H9 (cell line): ENCODE data around the gene CCND2. TPM values are rescaled to one million over a fixed set of nuclear protein-coding genes. Genes with fewer than 3 reads are reported as not detected.

Source experiments
- DNase-seq: peaks from one replicate; pipeline ENCODE4 v3.0.0-alpha.2; 2017
- H2AFZ ChIP-seq: one replicate; pipeline ENCODE4 v1.6.1; 2013; ENCODE audit warnings: mild to moderate bottlenecking, low read length, control low read depth, moderate library complexity
- H2AK5ac ChIP-seq: 2 replicates; pipeline ENCODE4 v1.6.1; 2013; ENCODE audit warnings: low read length, control low read depth, mixed read lengths; ENCODE audit not compliant: insufficient read length
- H2BK120ac ChIP-seq: one replicate; pipeline ENCODE4 v1.6.1; 2013; ENCODE audit warnings: low read depth, mild to moderate bottlenecking, low read length, control low read depth, inconsistent platforms; ENCODE audit not compliant: poor library complexity, severe bottlenecking
- H2BK12ac ChIP-seq: 2 replicates; pipeline ENCODE4 v1.6.1; 2013; ENCODE audit warnings: low read length, control low read depth, mixed read lengths, low read depth; ENCODE audit not compliant: insufficient read length
- H2BK15ac ChIP-seq: 2 replicates; pipeline ENCODE4 v1.6.1; 2013; ENCODE audit warnings: low read depth, low read length, control low read depth
- H2BK20ac ChIP-seq: one replicate; pipeline ENCODE4 v1.6.1; 2013; ENCODE audit warnings: low read depth, mild to moderate bottlenecking, low read length, control low read depth, inconsistent platforms; ENCODE audit not compliant: poor library complexity, severe bottlenecking
- H2BK5ac ChIP-seq: 2 replicates; pipeline ENCODE4 v1.6.1; 2013; ENCODE audit warnings: low read length, control low read depth, mixed read lengths; ENCODE audit not compliant: insufficient read length
- H3K14ac ChIP-seq: 2 replicates; pipeline ENCODE4 v1.6.1; 2013; ENCODE audit warnings: low read length, control low read depth; ENCODE audit not compliant: insufficient read depth
- H3K18ac ChIP-seq: 2 replicates; pipeline ENCODE4 v1.6.1; 2013; ENCODE audit warnings: low read depth, mild to moderate bottlenecking, mixed read lengths, low read length, control low read depth; ENCODE audit not compliant: insufficient read length
- H3K23ac ChIP-seq: 2 replicates; pipeline ENCODE4 v1.6.1; 2013; ENCODE audit warnings: low read length, control low read depth, mixed read lengths, low read depth; ENCODE audit not compliant: insufficient read length
- H3K23me2 ChIP-seq: 2 replicates; pipeline ENCODE4 v1.6.1; 2013; ENCODE audit warnings: low read depth, mild to moderate bottlenecking, mixed read lengths, low read length, control low read depth; ENCODE audit not compliant: insufficient read length, poor library complexity, severe bottlenecking
- H3K27ac ChIP-seq: 2 replicates; pipeline ENCODE4 v1.5.1; 2013; ENCODE audit warnings: low read length, control low read depth, mixed read lengths, low read depth; ENCODE audit not compliant: insufficient read length
- H3K27me3 ChIP-seq: 2 replicates; pipeline ENCODE4 v1.6.1; 2013; ENCODE audit warnings: low read length, control low read depth, inconsistent platforms; ENCODE audit not compliant: insufficient read depth
- H3K4ac ChIP-seq: 2 replicates; pipeline ENCODE4 v1.6.1; 2013; ENCODE audit warnings: low read depth, mild to moderate bottlenecking, control low read depth, inconsistent platforms, low read length, moderate library complexity
- H3K4me1 ChIP-seq: 2 replicates; pipeline ENCODE4 v1.6.1; 2013; ENCODE audit warnings: low read length, control low read depth, inconsistent platforms; ENCODE audit not compliant: insufficient read depth
- H3K4me2 ChIP-seq: 2 replicates; pipeline ENCODE4 v1.6.1; 2013; ENCODE audit warnings: low read length, control low read depth, mixed read lengths; ENCODE audit not compliant: insufficient read length, insufficient read depth
- H3K56ac ChIP-seq: 2 replicates; pipeline ENCODE4 v1.6.1; 2013; ENCODE audit warnings: low read depth, mild to moderate bottlenecking, mixed read lengths, low read length, control low read depth; ENCODE audit not compliant: insufficient read length
- H3K79me1 ChIP-seq: 2 replicates; pipeline ENCODE4 v1.6.1; 2013; ENCODE audit warnings: low read depth, mild to moderate bottlenecking, moderate library complexity, low read length, control low read depth, inconsistent platforms; ENCODE audit not compliant: insufficient read depth, poor library complexity, severe bottlenecking
- H3K79me2 ChIP-seq: 2 replicates; pipeline ENCODE4 v1.6.1; 2013; ENCODE audit warnings: low read length, control low read depth, inconsistent platforms; ENCODE audit not compliant: insufficient read depth
- H3K9ac ChIP-seq: 2 replicates; pipeline ENCODE4 v1.6.1; 2013; ENCODE audit warnings: low read length, control low read depth, mixed read lengths; ENCODE audit not compliant: insufficient read length; ENCODE audit errors: extremely low read depth
- H3K9me3 ChIP-seq: one replicate; pipeline ENCODE4 v1.6.1; 2013; ENCODE audit warnings: low read depth, low read length, inconsistent platforms; ENCODE audit not compliant: control insufficient read depth
- H3T11ph ChIP-seq: one replicate; pipeline ENCODE4 v1.6.1; 2013; ENCODE audit warnings: mild to moderate bottlenecking, low read length, control low read depth, inconsistent platforms
- H4K20me1 ChIP-seq: one replicate; pipeline ENCODE4 v1.6.1; 2013; ENCODE audit not compliant: control insufficient read depth, insufficient read length, insufficient read depth
- H4K5ac ChIP-seq: 2 replicates; pipeline ENCODE4 v1.6.1; 2013; ENCODE audit warnings: low read depth, mild to moderate bottlenecking, mixed read lengths, low read length, control low read depth; ENCODE audit not compliant: insufficient read length
- H4K8ac ChIP-seq: replicated peaks from 2 replicates; pipeline ENCODE4 v1.6.1; 2013; ENCODE audit warnings: low read length, control low read depth, mixed read lengths, low read depth; ENCODE audit not compliant: insufficient read length
- H4K91ac ChIP-seq: 2 replicates; pipeline ENCODE4 v1.6.1; 2013; ENCODE audit warnings: low read depth, mild to moderate bottlenecking, moderate library complexity, mixed read lengths, low read length, control low read depth; ENCODE audit not compliant: insufficient read length
- H3K27ac Mint-ChIP-seq, 3 experiments: 2 replicates in 2 of 3; 3 replicates in 1 of 3; pipeline ENCODE4 v1.8.0; 2020 to 2021; ENCODE audit warnings: mixed read lengths in 3 of 3, mild to moderate bottlenecking in 1 of 3, moderate library complexity in 1 of 3
- H3K27me3 Mint-ChIP-seq: 2 replicates; pipeline ENCODE4 v1.8.0; 2021; ENCODE audit warnings: low read depth, mild to moderate bottlenecking, moderate library complexity, mixed read lengths
- H3K36me3 Mint-ChIP-seq, 3 experiments: 2 replicates in 2 of 3; 3 replicates in 1 of 3; pipeline ENCODE4 v1.8.0; 2020 to 2021; ENCODE audit warnings: low read depth in 3 of 3, mixed read lengths in 3 of 3; ENCODE audit not compliant: insufficient read depth in 1 of 3
- H3K4me1 Mint-ChIP-seq, 2 experiments: 2 replicates each; pipeline ENCODE4 v1.8.0; 2020; ENCODE audit warnings: mixed read lengths in 2 of 2
- H3K4me3 Mint-ChIP-seq, 2 experiments: 2 replicates in 1 of 2; 3 replicates in 1 of 2; pipeline ENCODE4 v1.8.0; 2020 to 2021; ENCODE audit warnings: mild to moderate bottlenecking in 2 of 2, mixed read lengths in 2 of 2, moderate library complexity in 1 of 2
- H3K9me3 Mint-ChIP-seq, 2 experiments: 2 replicates in 1 of 2; 3 replicates in 1 of 2; pipeline ENCODE4 v1.8.0; 2020; ENCODE audit warnings: mild to moderate bottlenecking in 2 of 2, mixed read lengths in 2 of 2, moderate library complexity in 1 of 2
- WGBS: extraction: QIAGEN DNeasy Blood & Tissue Kit; methylation state at CpG from one replicate; pipeline ENCODE4 v1.1.7; 2013; ENCODE audit warnings: missing lambda C conversion rate, low lambda C conversion rate, mixed read lengths; ENCODE audit not compliant: insufficient read length; ENCODE audit errors: extremely low coverage; 5-methylcytosine and 5-hydroxymethylcytosine counted together
- total RNA-seq: library from RNA; stranded (reverse); gene quantifications from 2 replicates; pipeline ENCODE4 v1.2.1, GENCODE V29; 2021
- TF ChIP-seq, protein P1 (sequence below): fragments of 200-600 bp; sonication (generic); conservative IDR thresholded peaks from 3 replicates; pipeline ENCODE4 v1.8.0; 2021; ENCODE audit warnings: antibody characterized with exemption, mild to moderate bottlenecking

The CCND2 gene
- total RNA-seq, 1 experiment from 2014 or later, result 104 TPM

DNA sequence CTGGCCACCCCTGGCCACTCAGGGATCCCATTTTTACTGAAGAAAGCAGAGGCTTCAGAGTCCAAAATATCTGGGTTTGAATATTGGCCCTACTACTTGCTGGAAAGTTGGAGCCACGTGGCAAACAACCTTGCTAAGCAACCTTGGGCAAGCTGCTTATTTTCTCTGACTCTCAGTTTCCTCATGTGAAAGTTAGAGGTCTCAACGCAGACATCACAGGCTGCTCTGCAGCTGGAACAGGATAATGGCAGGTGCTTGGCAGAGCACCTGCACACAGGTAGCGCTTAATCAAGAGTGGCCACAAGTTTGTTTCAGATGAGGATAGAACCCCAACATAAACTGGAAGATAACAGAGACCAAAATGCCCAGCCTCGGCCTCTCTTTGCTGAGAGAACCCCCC lies 28.1 kb upstream of the CCND2 start:
- Histone ChIP-seq H3K9me3 (no peaks in the 10 kb centered on the region), H3K4ac (no peak overlapping the region), H3K4me2 (no peak overlapping the region), H3K9ac (no peak overlapping the region), H4K91ac (no peak overlapping the region), H2BK15ac (no peak overlapping the region), H2BK120ac (no peak overlapping the region), H3K23ac (no peak overlapping the region), H3K79me1 (no peaks in the 10 kb centered on the region), H3K79me2 (no peaks in the 10 kb centered on the region), H3K56ac (no peak overlapping the region), H4K8ac (no peak overlapping the region), H3K4me1 (no peaks in the 10 kb centered on the region; the same call in 1 of the 2 replicates), H4K5ac (no peak overlapping the region), H3K27ac (no peak overlapping the region), H3T11ph (no peak overlapping the region), H2AK5ac (no peak overlapping the region), H3K18ac (no peak overlapping the region), H2BK20ac (no peak overlapping the region), H2BK12ac (no peak overlapping the region), H3K23me2 (no peaks in the 10 kb centered on the region), H4K20me1 (no peaks in the 10 kb centered on the region), H2BK5ac (no peak overlapping the region), H3K27me3 (no peaks in the 10 kb centered on the region), H3K14ac (no peak overlapping the region), H2AFZ (no peak overlapping the region)
- peaks cover 9 to 43% of the 10 kb centered on the region in 2 experiments for H3K4me1 Mint-ChIP-seq
- no peak for DNase-seq
- peaks cover 0 to 6% of the 10 kb centered on the region in 2 experiments; a peak in 3 of 5 replicates for H3K9me3 Mint-ChIP-seq
- H3K4me3 Mint-ChIP-seq, result no peak overlapping the region
- TF ChIP-seq, protein P1, sequence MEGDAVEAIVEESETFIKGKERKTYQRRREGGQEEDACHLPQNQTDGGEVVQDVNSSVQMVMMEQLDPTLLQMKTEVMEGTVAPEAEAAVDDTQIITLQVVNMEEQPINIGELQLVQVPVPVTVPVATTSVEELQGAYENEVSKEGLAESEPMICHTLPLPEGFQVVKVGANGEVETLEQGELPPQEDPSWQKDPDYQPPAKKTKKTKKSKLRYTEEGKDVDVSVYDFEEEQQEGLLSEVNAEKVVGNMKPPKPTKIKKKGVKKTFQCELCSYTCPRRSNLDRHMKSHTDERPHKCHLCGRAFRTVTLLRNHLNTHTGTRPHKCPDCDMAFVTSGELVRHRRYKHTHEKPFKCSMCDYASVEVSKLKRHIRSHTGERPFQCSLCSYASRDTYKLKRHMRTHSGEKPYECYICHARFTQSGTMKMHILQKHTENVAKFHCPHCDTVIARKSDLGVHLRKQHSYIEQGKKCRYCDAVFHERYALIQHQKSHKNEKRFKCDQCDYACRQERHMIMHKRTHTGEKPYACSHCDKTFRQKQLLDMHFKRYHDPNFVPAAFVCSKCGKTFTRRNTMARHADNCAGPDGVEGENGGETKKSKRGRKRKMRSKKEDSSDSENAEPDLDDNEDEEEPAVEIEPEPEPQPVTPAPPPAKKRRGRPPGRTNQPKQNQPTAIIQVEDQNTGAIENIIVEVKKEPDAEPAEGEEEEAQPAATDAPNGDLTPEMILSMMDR, result no peak
- no CpG with 5 or more reads among the region's 4 CpGs for WGBS
- H3K27me3 Mint-ChIP-seq, result peaks cover 7% of the 10 kb centered on the region
- peaks cover 1 to 7% (median 6%) of the 10 kb centered on the region in 3 experiments; a peak in 5 of 7 replicates for H3K36me3 Mint-ChIP-seq
- no peak overlapping the region for H3K27ac Mint-ChIP-seq
